ENCODE data around the gene AKAP8L.
A peak's percentile ranks its signal among the peaks of the same experiment; 100 is the strongest.

AKAP8L gene

DNA sequence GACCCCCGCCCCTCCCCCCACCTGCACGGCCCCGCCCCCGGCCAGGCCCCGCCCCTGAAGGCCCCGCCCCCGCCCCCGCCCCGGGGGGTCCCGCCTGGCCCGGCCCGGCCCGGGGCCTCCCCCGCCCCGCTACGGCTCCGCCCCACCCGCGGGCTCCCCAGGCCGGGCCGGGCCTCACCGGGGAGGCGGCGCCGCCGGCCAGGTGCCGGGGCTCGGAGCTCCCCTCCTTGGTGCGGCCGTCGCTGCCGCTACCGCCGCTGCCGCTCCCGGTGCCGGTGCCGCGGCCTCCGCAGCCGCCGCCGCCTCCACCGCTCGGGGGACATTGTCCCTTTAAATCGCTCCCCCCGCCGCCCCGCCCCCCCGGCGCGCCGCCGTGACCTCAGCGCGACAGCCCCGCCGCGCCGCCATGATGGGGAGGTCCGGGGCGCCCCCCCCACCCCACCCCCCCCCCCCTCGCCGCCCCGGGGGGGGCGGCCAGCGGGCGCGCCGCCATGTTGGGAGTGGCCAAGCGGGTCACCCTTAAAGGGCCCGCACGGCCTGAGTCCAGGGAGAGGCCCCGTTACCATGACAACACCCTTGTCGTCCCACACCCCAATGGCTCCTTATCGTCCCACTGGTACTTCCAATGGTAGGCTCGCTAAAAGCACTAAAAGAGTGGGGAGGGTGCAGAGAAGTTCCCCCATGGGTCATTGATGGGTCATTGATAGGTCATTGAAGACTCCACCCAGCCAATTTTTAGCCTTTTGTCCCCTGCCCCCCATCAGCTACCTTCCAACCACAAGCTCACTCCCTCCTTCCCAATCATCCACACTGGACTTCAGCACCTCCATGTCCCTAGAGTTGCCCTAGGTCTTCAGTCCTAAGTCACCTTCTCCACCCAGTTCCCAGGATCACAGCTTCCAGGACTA, 31.1 kb upstream of the AKAP8L start, which contains the start of gene WIZ:
TSS of gene WIZ (minus strand) at position 337 of the 908 bp plus-strand sequence. CDS start 1,649 bp downstream, outside the sequence.
- peak; percentile 58 for DNase-seq (ENCODE audit: low spot score)

DNA sequence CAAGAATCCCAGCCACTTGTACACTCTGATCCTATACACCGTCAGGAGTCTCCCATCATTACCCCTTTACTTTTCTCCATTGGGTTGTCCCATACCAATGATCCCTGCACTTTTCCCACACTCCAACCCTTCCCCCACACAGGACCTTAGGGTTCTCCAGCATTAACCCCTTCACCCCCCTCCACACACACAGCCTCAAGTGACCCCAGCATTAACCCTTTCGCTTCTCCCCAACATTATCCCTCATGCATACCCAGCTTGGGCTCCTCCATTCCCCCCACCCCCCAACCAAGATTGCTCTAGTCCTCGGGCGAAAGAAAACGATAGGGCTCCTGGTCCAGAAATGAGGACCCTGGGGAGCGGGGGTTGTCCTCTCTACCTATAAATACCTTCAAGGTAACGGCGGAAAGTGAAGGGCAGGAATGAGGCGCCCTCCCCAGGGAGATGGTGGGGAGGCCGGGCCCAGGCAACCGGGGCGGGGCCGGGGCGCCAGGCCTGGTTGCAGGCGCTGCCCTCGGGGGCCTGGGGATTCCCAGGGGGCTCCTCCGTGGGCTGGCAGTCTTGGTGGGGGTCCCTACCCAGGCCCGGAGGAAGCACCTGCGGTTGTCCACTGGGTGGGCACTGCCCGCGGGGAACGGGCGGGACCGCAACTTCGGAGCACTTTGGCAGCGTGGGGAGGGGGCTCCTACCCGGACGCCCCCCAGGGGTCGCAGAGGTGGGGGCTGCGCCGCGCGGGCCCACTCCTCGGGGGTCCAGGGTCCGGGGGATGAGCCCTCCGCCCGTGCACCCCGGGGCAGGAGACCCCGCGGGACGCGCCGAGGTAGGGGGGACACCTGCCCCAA, 30.2 kb upstream of the AKAP8L start:
- no peak for DNase-seq (ENCODE audit: low spot score)

DNA sequence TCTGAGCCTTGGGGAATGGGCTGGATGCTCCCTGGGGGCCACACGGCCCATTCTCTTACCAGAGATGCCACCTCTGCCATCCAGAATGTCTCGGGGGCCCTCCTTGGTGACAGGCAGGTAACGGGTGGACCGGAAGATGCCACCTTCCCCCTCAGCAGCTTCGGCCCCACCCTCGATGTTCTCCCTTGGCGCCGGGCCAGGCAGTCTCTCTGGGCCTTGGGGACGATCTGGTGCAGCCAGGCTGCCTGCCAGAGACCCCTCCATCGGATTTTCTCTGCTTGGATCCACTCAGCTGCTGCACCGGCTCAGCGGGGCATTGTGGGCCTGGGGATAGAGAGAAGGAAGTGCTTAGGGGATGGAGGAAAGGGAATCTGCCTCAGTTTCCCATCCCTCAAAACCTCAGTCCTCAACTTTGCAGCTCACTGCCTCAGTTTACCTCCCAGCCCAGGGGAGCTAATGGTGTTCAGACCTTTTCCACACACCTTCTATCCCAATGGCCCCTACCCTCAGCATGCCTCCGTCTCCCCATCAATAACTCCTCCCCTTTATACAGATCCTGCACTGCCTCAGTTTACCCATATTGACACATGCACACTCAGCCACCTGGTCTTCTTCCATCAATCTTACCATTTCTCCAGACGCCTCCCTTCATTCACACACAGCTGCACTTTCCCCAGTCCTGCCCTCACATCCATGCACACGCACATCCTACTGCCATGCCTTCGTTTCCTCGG, 29.4 kb upstream of the AKAP8L start:
- DNase-seq (ENCODE audit: low spot score): no peak

DNA sequence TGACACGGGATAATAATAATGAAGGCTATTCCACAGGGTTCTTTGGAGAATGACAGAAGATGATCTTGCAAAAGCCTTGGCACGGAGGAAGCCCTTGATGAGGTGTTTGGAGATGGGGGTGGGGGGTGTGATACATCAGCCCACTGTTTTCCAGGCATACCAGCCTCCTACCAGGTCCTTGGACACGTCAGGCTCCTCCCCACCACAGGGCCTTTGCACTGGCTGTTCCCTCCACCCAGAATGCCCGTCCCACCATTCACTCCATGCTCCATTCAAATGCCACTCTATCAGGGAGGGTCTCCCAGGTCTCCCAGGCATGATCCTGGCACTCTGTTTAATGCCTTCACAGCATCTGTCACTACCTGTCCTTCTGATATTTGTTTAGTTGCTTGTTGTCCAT, 28.3 kb upstream of the AKAP8L start:
- no peak for DNase-seq (ENCODE audit: low spot score)

DNA sequence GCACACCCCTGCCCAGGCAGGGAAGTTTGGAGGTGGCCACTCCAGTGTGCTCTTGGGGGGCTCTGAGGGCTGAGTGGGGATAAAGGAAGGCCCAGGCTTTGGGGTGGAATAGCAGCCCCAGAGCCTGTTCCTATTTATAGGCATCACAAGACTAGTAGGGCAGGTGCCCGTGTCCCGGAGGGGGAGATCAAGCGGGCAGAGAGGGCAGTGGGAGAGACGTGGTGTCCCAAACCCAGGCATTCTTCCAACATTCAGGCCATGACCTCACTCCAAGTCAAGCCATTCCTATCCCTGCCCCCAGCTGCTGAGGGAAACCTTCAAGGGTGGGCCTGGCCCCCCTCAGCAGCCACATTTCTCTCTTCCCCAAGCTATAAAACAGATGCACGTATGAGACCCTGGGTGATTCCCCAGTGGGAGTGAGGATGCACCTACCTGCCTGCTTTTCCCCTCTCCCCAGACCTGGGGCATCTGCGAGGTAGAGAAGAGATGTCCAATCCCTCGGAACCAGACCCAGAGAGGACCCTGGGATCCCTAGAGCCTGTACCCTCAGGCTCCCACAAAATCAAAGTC, 27.1 kb upstream of the AKAP8L start:
- no peak for DNase-seq (ENCODE audit: low spot score)

DNA sequence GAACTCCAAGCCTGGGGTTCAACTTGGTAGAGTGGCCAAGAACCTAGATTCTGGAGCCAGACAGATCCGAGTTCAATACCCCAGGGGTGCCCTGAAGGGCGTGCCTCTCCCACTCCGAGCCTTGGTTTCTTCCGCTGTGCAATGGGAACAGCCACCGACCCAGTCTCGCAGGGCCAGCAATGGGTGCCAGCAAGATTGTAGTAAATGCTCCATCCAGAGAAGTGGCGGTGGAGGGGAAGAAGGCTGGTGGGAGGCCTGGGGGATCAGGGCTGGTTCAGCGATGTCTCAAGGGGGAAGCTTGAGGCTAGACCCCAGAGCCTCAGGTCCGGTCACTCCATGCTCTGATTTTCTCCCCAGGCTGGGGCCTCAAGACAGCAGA, 26.4 kb upstream of the AKAP8L start:
- DNase-seq (ENCODE audit: low spot score): no peak

DNA sequence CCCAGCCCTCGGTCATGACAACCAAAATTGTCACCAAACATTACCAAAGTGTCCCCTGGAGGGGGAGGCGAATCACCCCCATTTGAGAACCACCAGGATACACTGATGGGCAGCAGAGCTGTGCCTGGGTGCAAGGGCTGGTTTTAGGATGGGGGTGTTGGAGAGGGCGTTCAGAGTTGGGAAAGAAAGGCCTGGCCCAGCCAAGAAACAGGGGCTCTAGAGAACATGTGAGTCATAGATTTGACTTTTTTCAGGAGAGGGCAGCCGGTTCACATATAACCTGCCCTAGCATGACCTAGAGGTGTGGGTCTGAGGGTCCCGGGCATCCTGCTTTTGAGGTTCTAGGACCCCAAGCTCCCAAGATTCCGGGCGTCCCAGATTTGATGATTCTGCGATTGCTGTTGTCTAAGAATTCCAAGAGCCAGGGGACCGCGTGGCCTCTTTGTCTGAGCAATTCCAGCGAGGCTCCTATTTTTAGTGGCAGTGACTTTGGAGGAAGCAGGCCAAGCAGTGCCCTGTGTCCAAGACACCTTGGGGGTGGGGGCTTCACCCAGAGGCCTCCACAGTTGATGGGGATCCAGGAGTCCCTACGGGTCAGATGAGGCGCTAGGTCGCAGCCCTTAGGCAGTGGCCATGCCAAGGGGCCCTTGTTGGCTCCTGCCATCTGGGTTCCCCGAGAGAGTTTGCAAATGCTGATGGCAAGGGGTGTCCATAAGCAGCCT, 25.9 kb upstream of the AKAP8L start:
- DNase-seq (ENCODE audit: low spot score): no peak

DNA sequence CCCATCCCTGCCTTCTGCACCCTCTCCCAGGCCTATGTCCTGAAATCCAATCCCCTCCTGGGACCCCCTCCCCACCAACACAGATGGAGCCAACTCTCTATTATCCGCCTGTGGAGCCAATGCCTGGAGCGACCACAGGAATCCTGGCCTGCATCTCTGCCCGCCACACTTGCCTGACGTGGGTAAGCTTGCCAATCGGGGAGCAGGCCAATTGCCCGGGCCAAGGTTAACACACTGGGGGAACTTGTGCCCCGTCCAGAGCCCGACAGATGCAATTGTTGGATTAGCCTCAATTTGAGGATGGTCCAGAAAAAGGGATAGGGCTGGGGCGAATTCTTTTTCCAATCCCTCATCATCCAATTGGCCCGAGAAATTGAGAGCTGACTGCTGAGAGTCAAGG, 25.1 kb upstream of the AKAP8L start:
- peak; percentile 16 for DNase-seq (ENCODE audit: low spot score)

DNA sequence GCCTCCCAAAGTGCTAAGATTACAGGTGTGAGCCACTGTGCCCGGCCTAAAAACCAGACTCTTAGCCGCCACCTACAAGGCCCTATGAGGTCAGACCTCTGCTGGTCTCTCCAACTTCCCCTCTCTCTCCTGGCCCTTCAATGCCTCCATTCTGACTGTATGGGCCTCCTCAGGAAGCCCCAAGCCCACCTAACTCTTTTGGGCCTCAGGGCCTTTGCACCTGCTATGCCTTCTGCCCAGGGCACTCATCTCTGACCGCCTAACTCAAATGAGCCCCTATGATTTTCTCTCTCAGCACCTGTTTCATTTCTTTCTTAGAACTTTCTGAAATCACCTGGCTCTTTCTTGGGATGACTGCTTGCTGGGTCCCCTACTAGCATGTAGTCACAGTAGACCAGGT, 24.5 kb upstream of the AKAP8L start:
- no peak for DNase-seq (ENCODE audit: low spot score)

DNA sequence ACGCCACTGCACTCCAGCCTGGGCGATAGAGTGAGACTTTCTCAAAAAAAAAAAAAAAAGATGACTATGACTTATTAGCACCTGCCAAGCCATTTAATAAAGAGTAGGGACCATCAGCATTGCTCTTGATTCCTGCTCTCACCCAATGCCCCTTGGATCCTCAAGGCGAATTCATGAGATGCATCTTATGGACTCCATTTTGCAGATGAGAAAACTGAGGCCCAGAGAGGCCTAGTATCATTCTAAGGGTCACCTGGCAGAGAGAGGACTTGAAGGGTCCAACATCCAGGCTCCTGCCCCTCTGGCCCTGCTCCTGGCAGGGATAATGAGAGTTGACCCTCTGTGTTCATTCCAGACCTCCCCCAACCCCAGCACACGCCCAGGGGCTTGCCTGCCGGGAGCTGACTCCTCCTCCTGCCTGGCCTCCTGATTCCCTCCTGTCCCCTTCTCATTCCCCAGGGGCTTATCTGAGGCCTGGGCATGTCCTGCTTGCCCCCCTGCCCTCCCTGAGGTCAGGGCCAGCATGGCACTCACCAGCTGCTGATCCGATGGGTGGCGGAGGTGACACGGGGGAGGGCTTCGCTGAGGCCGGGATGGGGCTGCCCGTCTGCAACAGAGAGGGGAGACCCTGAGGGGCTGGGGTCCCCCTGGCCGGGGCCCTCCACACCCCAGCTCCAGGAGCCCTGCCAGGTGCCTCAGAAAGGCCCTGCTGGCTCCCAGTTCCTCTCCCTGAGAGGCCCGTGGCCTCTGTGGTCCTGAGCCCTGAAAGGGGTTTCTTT, 23.5 kb upstream of the AKAP8L start:
- no peak for DNase-seq (ENCODE audit: low spot score)

DNA sequence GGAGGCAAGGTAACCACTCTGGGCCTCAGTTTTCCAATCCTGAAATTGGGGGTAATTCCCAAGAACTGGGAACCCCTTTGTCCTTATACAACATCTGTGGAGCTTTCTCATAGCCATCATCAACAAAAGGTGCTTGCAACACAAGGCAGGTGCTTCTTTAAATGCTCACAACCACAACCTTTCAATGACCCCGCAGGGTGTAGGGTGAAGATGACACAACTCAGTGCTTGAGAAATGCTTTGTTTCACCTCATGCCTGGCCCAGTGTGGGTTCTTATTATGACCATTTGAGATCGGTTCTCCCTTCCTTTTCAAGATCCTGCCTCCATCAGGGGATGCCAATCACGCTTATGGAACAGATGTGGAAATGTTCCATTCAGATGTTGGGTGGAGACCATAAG, 22.5 kb upstream of the AKAP8L start:
- DNase-seq (ENCODE audit: low spot score): no peak

DNA sequence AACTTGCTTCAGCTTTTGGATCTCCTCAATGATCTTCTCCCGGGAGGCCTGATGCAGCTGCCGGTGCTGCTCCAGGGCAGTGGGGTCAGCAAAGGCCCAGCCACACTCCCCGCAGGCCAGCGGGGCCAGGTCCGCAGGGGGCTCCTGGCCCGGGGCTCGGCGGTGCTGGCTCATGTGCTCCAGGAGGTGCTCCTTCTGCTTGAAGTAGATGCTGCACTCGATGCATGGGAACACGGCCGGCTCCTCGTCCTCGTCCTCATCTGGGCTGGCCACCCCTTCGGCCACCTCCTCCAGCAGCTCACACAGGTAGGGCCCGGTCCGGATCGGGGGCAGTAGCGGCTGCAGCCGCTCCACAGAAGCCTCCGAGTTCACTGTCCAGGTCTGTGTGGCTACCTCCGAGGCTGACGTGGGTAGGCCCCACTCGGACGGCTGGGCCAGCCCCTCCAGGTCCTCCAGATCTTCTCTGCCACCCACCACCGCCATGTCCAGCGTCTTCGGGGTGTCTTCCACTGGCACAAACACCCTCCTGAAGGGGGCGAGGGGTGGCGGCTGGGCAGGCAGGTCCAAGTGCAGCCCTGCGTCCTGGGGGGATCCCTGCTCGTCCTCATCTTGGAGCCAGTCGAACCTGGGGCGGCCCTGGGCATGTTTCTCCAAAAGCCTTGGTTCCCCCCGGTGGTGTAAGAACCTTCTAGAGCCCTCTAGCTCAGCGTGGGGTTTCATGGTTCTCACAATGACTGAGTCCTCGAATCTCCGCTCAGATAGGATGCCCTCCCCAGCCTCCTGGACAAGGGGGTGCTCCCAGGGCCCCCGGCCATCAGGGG, 21.2 kb upstream of the AKAP8L start:
- no peak for DNase-seq (ENCODE audit: low spot score)

DNA sequence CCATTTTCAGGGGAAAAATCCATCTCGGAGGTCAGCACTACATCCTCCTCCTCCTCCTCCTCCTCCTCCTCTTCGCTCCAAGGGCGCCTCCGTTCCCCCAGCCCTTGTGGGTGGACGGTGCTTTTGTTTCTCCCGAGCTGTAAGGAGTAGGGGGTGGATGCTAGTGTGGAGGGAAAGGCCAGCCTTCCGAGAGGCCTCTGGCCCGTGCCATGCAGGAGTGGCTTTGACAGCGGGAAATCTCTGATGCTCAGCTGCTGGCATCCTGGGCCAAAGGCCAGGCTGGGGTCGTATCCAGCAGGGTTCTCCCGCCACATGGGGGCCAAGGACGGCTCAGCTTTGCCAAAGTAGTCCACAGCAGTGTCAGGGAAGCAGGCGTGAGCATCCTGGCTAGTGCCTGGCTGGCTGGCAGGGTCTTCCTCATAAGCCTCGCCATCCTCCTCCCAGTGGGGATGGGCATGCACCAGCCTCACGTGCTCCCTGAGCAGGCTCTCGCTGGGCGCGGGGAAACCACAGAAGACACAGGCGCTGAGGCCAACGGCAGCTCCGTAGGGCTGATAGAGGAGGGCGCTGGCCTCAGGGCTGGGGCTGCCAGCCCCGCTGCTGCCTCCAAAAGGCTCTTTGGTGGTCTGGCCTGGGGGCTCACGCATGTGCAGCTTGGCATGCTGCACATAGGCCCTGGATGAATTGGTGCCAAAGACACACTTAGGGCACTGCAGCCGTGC, 20.5 kb upstream of the AKAP8L start:
- DNase-seq (ENCODE audit: low spot score): no peak

DNA sequence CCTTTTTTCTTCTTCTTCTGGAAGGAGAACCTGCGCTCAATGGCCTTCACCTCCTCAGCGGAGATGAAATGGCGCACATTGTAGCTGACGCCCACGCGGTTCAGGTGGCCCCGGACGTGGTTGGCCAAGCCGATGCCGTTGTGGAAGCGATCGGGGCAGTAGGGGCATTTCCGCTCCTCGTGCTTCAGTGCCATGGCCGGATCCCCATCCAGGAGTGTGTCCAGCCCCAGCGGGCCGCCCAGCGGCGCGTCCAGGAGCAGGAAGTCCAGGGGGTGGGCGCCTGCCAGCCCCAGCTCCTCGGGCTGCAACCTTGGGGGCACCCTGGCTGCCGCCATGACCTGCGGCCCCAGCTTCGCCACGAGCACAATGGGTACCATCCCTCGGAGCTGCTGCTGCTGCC, 19.8 kb upstream of the AKAP8L start:
- DNase-seq (ENCODE audit: low spot score): no peak

DNA sequence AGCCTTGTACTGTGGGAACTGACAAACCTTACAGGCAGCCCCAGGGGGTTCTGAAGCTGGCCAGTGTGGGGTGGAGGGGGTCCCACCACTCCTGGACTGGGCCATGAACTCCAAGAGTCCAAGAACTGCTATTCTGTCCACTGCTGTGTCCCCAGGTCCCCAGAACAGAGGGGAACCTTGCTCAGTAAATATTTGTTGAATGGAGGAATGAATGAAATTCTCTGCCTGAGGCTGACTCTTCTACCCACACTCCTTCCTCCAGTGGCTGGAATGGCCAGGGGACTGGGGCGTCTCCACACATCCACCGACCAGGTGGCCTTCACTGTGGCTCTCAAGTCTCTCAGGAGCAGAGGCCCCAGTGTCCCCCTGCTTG, 19.3 kb upstream of the AKAP8L start:
- no peak for DNase-seq (ENCODE audit: low spot score)

DNA sequence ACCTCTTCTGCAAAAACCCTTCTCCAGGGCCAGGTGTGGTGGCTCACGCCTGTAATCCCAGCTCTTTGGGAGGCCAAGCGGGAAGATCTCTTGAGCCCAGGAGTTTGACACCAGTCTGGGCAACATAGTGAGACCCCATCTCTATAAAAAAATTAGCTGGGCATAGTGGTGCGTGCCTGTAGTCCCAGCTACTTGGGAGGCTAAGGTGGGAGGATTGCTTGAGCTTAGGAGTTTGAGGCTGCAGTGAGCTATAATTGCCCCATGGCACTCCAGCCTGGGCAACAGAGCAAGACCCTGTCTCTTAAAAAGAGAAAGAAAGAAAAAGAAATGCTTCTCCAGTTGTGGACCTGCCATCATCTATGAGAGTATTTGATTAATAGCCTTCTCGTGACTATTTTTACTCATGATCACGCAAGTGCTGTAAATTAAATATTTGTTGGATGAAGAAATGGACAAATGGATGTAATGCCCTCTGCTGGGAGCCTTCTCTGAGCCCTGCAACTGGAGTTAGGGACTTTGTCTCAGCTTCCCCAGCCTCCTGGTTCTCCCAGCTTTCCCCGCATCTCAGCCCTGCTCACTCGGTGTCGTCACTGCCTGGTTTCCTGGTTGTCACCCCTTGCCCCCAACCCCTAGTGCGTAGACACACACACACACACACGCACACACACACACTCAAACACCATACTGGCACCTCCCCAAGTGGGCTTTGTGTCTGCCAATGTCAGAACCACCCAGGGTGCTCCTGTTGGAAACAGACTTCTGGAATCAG, 18.8 kb upstream of the AKAP8L start:
- DNase-seq (ENCODE audit: low spot score): no peak

DNA sequence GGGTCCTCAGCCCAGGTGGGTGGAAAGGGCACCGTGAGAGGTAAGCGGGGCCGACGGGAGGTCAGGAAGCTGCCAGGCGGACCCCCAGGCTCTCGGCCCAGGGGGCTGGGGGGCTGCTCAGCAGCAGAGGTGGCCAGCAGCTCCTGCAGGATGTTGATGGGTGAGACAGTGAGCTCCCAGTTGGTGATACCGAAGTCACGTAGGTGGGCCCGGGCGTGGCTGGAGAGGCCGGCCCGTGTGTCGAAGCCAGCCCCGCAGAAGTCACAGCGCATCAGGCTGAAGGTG, 18.0 kb upstream of the AKAP8L start:
- no peak for DNase-seq (ENCODE audit: low spot score)

DNA sequence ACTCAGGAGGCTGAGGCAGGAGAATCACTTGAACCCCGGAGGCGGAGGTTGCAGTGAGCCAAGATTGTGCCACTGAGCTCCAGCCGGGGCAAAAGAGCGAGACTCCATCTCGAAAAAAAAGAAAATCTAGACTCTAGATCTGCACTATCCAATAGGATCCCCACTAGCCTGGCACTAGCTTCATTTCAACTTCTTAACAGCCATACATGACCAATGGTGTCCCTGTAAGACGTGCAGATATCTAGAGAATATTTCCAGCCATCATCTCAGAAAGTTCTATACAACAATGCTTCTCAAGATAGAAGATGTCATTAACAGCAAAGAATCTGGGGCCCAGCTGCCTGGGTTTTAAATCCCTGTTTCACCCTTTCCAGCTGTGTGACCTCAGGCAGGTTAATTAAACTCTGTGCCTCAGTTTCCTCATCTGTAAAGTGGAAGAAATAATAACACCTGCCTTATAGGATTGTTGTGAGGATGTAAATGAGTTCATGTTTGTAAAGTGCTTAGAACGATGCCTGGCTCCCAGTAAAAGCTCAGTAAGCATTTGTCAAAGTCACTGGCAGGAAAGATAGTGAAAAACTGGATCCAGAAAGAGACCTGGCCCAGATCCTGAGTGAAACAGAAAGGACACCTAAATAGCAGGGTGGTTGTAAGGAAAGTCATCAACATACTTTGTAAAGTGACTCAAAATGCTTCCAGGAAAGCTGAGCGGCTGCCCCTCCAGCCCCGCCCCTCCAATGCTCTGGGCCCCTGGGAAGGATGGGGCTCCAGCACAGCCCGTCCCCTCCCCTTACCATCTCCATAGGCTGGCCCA, 17.4 kb upstream of the AKAP8L start:
- DNase-seq (ENCODE audit: low spot score): no peak
